GM19240 (cell line): ENCODE results near the gene LYPD5.

Experiments
- DNase-seq: peaks from one replicate; pipeline ENCODE4 v3.0.0; 2011; ENCODE audit warnings: low spot score; ENCODE audit not compliant: insufficient read length

Gene LYPD5

GRCh38 chr19:43754503-43755255, 47.6 kb downstream of the LYPD5 start, which contains the start of gene SMG9:
Gene SMG9 (minus strand): TSS chr19:43754962. CDS start chr19:43750741, 4,221 bp downstream.
- no peak for DNase-seq

DNA sequence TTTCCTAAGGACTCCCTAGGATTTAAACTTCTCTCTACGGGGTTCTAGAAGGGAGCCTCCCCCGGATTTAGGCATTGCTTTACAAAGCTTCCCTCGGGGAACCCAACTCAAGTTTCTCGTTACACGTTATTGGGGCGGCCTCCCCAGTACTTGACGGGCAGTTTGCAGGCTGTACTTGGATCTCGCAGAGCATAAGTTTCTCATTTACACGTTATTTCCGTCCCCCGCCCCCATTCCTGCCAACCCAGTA, 48.1 kb downstream of the LYPD5 start:
- DNase-seq, result no peak

DNA sequence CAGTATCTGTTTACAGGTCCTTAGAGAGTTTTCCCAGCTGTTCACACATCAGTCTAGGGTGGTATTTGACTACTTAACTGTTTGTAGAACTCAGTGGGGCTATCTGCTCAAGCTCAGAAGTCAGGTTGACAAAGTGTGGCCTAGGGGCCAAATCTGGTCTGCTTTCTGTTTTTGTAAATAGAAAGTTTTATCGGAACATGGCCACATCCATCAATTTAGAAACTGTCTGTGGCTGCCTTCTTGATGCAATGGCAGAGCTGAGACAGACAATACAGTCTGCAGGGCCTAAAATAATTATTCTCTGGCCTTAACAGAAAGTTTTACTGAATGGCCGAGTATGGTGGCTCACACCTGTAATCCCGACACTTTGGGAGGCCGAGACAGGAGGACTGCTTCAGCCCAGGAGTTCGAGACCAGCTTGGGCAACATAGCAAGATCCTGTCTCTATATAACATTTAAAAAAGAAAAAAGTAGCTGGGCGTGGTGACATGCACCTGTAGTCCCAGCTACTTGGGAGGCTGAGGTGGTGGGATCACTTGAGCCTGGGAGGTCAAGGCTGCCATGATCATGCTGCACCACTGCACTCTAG, 49.9 kb downstream of the LYPD5 start:
- DNase-seq, result no peak

DNA sequence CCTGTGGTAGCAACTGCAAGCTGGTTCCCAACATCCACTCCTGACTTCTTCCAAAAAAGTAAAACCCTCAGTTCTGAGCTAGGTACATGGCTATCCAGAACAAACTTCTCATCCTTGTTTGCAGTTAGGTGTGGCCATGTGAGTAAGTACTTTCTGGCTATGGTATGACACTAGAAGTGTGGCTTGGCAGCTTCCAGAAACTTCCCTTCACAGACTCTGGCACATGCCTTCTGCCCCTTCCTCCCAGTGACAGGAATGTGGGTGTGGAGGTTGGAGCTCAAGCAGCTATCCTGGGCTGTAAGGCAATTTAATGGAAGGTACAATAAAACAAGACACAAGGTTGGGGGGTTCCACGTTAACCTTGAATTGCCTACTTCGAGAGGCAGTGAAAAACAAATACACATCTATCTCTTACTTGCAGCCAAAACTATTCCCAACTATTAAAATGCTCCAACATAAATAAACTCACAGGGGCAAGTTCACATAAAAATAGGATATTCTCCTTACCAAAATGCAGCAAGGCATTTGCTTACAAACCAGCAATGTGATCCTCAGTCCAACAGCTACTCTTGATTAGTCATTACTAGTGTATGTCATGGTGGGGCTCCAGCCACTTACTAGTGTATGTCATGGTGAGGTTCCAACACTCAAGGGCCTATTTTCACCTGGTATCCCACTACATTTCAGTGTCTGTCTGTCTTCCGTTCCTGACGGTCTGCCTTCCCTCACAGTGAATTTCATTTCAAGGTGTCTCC, 50.6 kb downstream of the LYPD5 start:
- DNase-seq, result no peak

DNA sequence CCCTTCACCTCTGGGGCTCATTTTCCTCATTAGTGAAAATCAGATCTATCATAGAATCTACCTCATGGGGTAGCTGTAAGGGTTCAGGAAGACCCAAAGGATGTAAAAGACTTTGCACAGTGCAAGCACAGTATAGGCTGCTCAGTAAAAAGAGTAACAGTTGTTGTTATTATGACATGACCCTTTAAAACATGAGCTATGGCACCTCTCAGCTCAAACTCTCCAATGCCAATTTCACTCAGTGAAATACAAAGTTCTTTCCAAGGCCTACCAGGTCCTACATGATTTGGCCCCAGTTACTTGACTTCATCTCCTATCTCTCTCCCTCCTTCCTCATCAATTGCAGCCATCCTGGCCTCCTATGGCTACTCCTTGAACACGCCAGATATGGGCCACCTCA, 52.3 kb downstream of the LYPD5 start:
- DNase-seq, result no peak

- DNase-seq, result no peak
Observed at GRCh38 chr19:43749152-43749551, 53.1 kb downstream of the LYPD5 start.

DNA sequence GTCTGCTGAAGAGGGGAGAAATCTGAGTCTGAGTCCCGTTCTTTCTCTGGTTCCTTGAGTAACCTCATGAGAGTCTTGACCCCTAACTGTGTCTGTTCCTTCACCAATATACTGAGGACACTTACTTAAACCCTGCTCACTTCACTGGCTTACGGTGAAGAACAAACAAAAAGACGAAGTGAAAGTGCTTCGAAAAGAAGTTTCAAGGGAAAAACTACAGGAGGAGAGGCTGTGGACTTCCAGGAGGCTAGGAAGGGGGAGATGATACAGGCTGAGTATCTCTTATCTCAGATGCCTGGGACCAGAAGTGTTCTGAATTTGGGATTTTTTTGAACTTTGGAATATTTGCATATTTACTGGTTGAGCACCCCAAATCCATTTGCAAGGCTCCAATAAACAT, 53.6 kb downstream of the LYPD5 start:
- DNase-seq, result no peak

- no peak for DNase-seq
Observed at GRCh38 chr19:43748205-43748594, 54.0 kb downstream of the LYPD5 start.

- DNase-seq, result no peak
Observed at GRCh38 chr19:43747557-43748204, 54.6 kb downstream of the LYPD5 start.
